PC-9 (cell line): Measurements from ENCODE around the gene TMPRSS4.

ENCODE experiments used
- EZH2 ChIP-seq: fragments of 200-600 bp; sonication (generic); IDR thresholded peaks from 2 replicates; pipeline ENCODE4 v1.8.0; 2017; ENCODE audit warnings: antibody characterized with exemption, low read depth
- TF ChIP-seq, protein P1 (sequence below): fragments of 200-600 bp; sonication (generic); conservative IDR thresholded peaks from 2 replicates; pipeline ENCODE4 v1.6.1; 2017; ENCODE audit warnings: mixed run types, antibody characterized with exemption, mild to moderate bottlenecking, moderate library complexity

DNA sequence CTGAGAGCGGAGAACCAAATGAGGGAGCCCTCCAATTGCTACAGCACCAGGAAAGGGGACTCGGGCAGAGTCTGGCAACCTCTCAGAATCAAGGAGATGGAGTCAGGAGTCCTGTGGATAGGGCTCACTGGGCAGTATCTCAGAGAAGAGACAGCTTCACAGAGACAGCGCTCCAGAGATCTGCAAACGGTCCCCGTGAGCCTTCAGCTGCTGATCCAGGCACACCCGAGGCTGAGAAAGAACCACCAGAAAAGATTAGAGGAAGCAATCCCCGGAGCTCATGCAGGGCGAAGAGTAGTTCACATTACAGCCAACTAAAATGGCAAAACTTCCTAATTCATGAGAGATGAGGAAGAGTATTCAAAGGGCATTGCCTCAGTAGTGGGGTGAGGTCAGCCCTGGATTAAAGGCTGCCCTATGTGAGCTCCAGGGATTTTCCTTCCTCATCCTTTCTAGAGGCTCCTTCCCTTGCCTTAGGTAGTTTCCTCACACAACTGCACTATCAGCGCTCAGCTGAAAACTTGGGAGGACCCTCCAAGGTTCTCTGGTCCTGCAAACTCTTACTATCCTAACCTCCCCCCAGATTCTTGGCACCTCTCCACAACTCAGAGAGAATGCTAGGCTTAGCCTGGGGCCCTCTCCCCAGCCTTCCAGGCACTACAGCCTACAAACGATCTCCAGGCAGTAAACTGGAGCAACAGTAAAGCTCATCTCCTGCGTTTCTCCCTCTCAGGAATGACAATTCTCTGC, 52.0 kb downstream of the TMPRSS4 start:
- TF ChIP-seq, protein P1, sequence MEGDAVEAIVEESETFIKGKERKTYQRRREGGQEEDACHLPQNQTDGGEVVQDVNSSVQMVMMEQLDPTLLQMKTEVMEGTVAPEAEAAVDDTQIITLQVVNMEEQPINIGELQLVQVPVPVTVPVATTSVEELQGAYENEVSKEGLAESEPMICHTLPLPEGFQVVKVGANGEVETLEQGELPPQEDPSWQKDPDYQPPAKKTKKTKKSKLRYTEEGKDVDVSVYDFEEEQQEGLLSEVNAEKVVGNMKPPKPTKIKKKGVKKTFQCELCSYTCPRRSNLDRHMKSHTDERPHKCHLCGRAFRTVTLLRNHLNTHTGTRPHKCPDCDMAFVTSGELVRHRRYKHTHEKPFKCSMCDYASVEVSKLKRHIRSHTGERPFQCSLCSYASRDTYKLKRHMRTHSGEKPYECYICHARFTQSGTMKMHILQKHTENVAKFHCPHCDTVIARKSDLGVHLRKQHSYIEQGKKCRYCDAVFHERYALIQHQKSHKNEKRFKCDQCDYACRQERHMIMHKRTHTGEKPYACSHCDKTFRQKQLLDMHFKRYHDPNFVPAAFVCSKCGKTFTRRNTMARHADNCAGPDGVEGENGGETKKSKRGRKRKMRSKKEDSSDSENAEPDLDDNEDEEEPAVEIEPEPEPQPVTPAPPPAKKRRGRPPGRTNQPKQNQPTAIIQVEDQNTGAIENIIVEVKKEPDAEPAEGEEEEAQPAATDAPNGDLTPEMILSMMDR = no peak
- no peak for TF ChIP-seq EZH2
